ENCODE data around the gene ANKRD13B. TPM values are rescaled to one million over a fixed set of nuclear protein-coding genes. Genes with fewer than 3 reads are reported as not detected.

The ANKRD13B gene
- 7.3 and 10.7 TPM in 2 replicates for total RNA-seq

GRCh38 chr17:29592850-29593551 is at the start of gene ANKRD13B:
TSS of gene ANKRD13B (plus strand) at chr17:29593132. CDS start at chr17:29593622, 490 bp downstream.

GRCh38 chr17:29566473-29567303 is 26.2 kb upstream of the ANKRD13B start, which contains the start of gene ABHD15:
TSS of gene ABHD15 (minus strand) at chr17:29567037. CDS start at chr17:29566966, 71 bp downstream.

GRCh38 chr17:29568331-29569244 is 24.3 kb upstream of the ANKRD13B start, which contains the start of gene TP53I13:
TSS of gene TP53I13 (plus strand) at chr17:29568701. CDS start at chr17:29568759, 58 bp downstream.

GRCh38 chr17:29589524-29590410 is 3.2 kb upstream of the ANKRD13B start, which contains the start of gene GIT1:
TSS of gene GIT1 (minus strand) at chr17:29589648. CDS start at chr17:29589378, 270 bp downstream.

GRCh38 chr17:29622337-29623282 is 29.7 kb downstream of the ANKRD13B start, which contains the start of gene CORO6:
TSS of gene CORO6 (minus strand) at chr17:29622912. CDS start at chr17:29621421, 1,491 bp downstream.

Other genes starting within 250 kb of the ANKRD13B start
- 29.2 and 32.8 TPM in 2 replicates for gene TAOK1, start 202.8 kb upstream of the ANKRD13B start, total RNA-seq
- 5.5 and 5.9 TPM in 2 replicates for gene ABHD15, start 26.1 kb upstream of the ANKRD13B start, total RNA-seq
- gene TP53I13, start 24.4 kb upstream of the ANKRD13B start, total RNA-seq: 25.1 and 37.6 TPM in 2 replicates
- 59.1 and 61.0 TPM in 2 replicates for gene GIT1, start 3.5 kb upstream of the ANKRD13B start, total RNA-seq
- 0.60 and 4.3 TPM in 2 replicates for gene CORO6, start 29.8 kb downstream of the ANKRD13B start, total RNA-seq